ENCODE measurements around the gene ATE1.

The ATE1 gene

GRCh38 chr10:121873236-121873635 is 54.6 kb downstream of the ATE1 start:
- DNase-seq (ENCODE audit: low read depth) = no peak

GRCh38 chr10:121870413-121870812 is 57.4 kb downstream of the ATE1 start:
- DNase-seq (ENCODE audit: low read depth) = no peak

GRCh38 chr10:121865554-121865953 is 62.3 kb downstream of the ATE1 start:
- no peak for DNase-seq (ENCODE audit: low read depth)

GRCh38 chr10:121864653-121865052 is 63.2 kb downstream of the ATE1 start:
- DNase-seq (ENCODE audit: low read depth) = no peak

GRCh38 chr10:121864168-121864567 is 63.7 kb downstream of the ATE1 start:
- DNase-seq (ENCODE audit: low read depth) = no peak

GRCh38 chr10:121862649-121863048 is 65.2 kb downstream of the ATE1 start:
- no peak for DNase-seq (ENCODE audit: low read depth)

- DNase-seq (ENCODE audit: low read depth) = no peak
Observed at GRCh38 chr10:121862042-121862441, 65.8 kb downstream of the ATE1 start.

- DNase-seq (ENCODE audit: low read depth) = no peak
Observed at GRCh38 chr10:121860810-121861209, 67.0 kb downstream of the ATE1 start.

- no peak for DNase-seq (ENCODE audit: low read depth)
Observed at GRCh38 chr10:121854809-121855445, 72.9 kb downstream of the ATE1 start.

- DNase-seq (ENCODE audit: low read depth) = no peak
Observed at GRCh38 chr10:121853950-121854349, 73.9 kb downstream of the ATE1 start.

- DNase-seq (ENCODE audit: low read depth) = no peak
Observed at GRCh38 chr10:121851786-121852185, 76.0 kb downstream of the ATE1 start.

GRCh38 chr10:121848082-121848481 is 79.7 kb downstream of the ATE1 start:
- DNase-seq (ENCODE audit: low read depth) = no peak

- DNase-seq (ENCODE audit: low read depth) = no peak
Observed at GRCh38 chr10:121846555-121846954, 81.3 kb downstream of the ATE1 start.

- DNase-seq (ENCODE audit: low read depth) = no peak
Observed at GRCh38 chr10:121845044-121845784, 82.6 kb downstream of the ATE1 start.

- DNase-seq (ENCODE audit: low read depth) = no peak
Observed at GRCh38 chr10:121844537-121844936, 83.3 kb downstream of the ATE1 start.

- DNase-seq (ENCODE audit: low read depth) = no peak
Observed at GRCh38 chr10:121843379-121843778, 84.5 kb downstream of the ATE1 start.

- DNase-seq (ENCODE audit: low read depth) = no peak
Observed at GRCh38 chr10:121841862-121842261, 86.0 kb downstream of the ATE1 start.

- no peak for DNase-seq (ENCODE audit: low read depth)
Observed at GRCh38 chr10:121838931-121839330, 88.9 kb downstream of the ATE1 start.

- DNase-seq (ENCODE audit: low read depth) = no peak
Observed at GRCh38 chr10:121838149-121838548, 89.7 kb downstream of the ATE1 start.

- no peak for DNase-seq (ENCODE audit: low read depth)
Observed at GRCh38 chr10:121836171-121836570, 91.7 kb downstream of the ATE1 start.

GRCh38 chr10:121835376-121835775 is 92.5 kb downstream of the ATE1 start:
- no peak for DNase-seq (ENCODE audit: low read depth)

- DNase-seq (ENCODE audit: low read depth) = no peak
Observed at GRCh38 chr10:121834757-121835156, 93.1 kb downstream of the ATE1 start.

- no peak for DNase-seq (ENCODE audit: low read depth)
Observed at GRCh38 chr10:121833387-121833786, 94.4 kb downstream of the ATE1 start.

- no peak for DNase-seq (ENCODE audit: low read depth)
Observed at GRCh38 chr10:121832647-121833046, 95.2 kb downstream of the ATE1 start.

Data from stromal cell of bone marrow (primary cell).